GM19025 (cell line): ENCODE measurements around the gene CEP89.
"Not testable (repeated sequence)": the region's sequence is repeated elsewhere in the genome, so short reads cannot be mapped to it uniquely, and the experiment has no call there.

ENCODE experiments used
- ATAC-seq: cut with Tn5 transposase; IDR thresholded peaks from one replicate; pipeline ENCODE4 v1.9.1; 2021; ENCODE audit warnings: mild to moderate bottlenecking, low read depth, moderate library complexity; ENCODE audit not compliant: unreplicated experiment

Gene CEP89

DNA sequence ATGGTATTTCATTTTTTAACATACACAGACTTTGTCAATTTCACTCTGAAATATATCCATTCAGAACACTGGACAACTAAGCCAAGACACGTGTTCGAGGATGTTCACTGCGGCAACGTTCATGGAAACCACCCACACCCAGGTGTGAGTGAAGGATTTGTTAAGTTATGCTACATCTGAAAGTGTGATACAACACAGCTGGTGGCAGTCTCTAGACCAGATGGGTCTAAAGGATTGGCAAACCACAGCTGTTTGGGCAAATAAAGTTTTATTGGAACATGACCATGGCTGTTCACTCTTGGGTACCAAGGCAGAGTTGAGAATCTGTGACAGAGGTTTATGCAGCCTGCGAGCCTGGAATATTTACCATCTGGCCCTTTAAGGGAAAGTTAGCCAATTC is 114.2 kb downstream of the CEP89 start:
- no peak for ATAC-seq

DNA sequence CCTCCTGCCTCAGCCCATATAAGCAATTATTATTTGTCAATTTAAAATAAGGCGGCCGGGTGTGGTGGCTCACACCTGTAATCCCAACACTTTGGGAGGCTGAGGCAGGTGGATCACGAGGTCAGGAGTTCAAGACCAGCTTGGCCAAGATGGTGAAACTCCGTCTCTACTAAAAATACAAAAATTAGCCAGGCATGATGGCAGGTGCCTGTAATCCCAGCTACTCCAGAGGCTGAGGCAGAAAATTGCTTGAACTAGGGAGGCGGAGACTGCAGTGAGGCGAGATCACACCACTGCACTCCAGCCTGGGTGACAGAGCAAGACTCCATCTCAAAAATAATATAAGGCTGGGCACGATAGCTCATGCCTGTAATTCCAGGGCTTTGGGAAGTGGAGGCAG is 114.9 kb downstream of the CEP89 start:
- not testable (repeated sequence) for ATAC-seq

- ATAC-seq = no peak
Observed at GRCh38 chr19:32852216-32852615, 119.5 kb downstream of the CEP89 start.

DNA sequence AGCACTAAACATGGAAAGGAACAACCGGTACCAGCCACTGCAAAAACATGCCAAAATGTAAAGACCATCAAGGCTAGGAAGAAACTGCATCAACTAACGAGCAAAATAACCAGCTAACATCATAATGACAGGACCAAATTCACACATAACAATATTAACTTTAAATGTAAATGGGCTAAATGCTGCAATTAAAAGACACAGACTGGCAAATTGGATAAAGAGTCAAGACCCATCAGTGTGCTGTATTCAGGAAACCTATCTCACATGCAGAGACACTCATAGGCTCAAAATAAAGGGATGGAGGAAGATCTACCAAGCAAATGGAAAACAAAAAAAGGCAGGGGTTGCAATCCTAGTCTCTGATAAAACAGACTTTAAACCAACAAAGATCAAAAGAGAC is 123.7 kb downstream of the CEP89 start:
- not testable (repeated sequence) for ATAC-seq

- no peak for ATAC-seq
Observed at GRCh38 chr19:32843716-32844245, 128.0 kb downstream of the CEP89 start.

GRCh38 chr19:32842061-32842460 is 129.7 kb downstream of the CEP89 start:
- no peak for ATAC-seq

GRCh38 chr19:32837531-32837930 is 134.2 kb downstream of the CEP89 start:
- no peak for ATAC-seq

DNA sequence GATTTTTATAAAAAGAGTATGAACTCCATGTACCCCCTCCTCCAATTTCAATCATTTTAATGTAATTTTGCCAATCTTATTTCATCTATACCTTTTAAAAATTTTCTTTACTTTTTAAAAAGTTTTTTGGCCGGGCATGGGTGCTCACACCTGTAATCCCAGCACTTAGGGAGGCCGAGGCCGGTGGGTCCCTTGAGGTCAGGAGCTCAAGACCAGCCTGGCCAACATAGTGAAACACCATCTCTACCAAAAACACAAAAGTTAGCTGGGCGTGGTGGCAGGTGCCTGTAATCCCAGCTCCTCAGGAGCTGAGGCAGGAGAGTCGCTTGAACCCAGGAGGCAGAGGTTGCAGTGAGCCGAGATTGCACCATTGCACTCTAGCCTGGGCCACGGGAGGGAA is 138.4 kb downstream of the CEP89 start:
- not testable (repeated sequence) for ATAC-seq

- ATAC-seq = not testable (repeated sequence)
Observed at GRCh38 chr19:32832825-32833224, 138.9 kb downstream of the CEP89 start.

GRCh38 chr19:32832094-32832493 is 139.7 kb downstream of the CEP89 start:
- ATAC-seq = not testable (repeated sequence)

- no peak for ATAC-seq
Observed at GRCh38 chr19:32831611-32832010, 140.1 kb downstream of the CEP89 start.

- ATAC-seq = no peak
Observed at GRCh38 chr19:32830231-32831014, 141.3 kb downstream of the CEP89 start.

DNA sequence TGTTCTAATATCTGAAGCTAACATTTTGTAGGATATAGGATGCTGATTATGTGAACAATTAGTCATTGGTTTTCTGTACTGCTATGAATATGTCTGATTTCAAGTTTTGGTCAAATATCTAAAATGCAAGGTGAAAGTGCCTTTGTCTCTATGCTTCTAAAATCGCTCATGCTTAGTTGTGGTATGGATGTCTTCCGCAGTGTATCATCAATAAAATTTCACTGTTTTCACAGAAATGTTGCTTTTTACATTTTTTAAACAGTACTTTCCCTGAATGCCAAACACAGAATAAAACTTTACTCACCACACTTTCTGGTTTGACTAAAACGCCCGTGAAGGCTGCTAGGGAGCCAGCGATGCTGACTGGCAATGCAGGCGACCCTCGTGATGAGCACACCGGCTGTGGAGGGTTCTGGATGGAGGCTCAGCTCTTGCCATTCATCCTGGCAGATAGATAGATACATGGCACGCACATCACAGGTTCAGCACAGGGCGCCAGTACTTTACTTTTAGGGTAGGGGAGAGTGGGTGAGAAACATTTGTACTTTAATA is 142.3 kb downstream of the CEP89 start:
- no peak for ATAC-seq

DNA sequence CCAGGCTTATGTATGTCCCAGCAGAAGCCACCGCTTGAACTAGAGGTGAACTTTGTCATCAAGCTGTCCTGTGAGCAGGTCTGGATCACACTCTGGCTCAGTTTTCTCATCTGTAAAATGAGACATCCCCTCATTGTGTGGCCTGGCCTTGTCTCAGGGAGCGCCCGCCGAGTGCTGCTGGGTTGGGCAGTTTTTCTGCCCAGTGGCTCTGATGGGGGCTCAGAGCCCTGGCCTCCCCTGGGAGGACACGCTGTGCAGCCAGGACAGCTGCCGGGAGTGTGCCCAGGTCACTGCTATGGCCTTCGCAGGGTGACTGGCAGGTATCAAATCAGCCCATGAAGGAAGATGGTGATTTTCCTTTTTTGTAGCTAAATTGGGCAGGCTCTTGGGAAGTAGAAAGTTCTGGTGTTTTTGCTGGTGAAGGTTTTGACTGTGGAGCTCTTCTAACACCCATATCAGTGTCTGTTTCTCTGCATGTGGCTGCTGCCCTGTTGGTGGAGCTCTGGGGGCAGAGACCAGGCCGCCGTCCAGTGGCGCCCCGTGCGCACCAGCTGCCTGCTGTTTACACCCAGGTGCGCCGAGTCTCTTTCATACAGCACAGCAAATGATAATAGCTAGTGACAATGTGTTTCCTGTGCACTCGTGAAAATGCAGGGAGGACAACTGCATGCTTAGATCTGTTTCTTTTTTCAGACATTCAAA is 143.0 kb downstream of the CEP89 start:
- no peak for ATAC-seq

GRCh38 chr19:32828139-32828538 is 143.6 kb downstream of the CEP89 start:
- no peak for ATAC-seq
